Mucosa of rectum (tissue), 2 donors: Measurements from ENCODE around the gene GPR132.
"Not testable (repeated sequence)": the region's sequence is repeated elsewhere in the genome, so short reads cannot be mapped to it uniquely, and the experiment has no call there.

Experiments
- H3K27ac ChIP-seq, 2 donors: one replicate each; pipeline ENCODE4 v1.7.0; 2013; ENCODE audit warnings: inconsistent platforms in 2 of 2, low read depth in 2 of 2, low read length in 2 of 2
- H3K27me3 ChIP-seq, 2 donors: one replicate each; pipeline ENCODE4 v1.7.0; 2013; ENCODE audit warnings: low read length in 2 of 2; ENCODE audit not compliant: control insufficient read depth in 2 of 2, insufficient read depth in 2 of 2
- H3K36me3 ChIP-seq, 2 donors: one replicate each; pipeline ENCODE4 v1.7.0; 2013; ENCODE audit warnings: low read length in 2 of 2; ENCODE audit not compliant: control insufficient read depth in 2 of 2, insufficient read depth in 2 of 2
- H3K4me1 ChIP-seq, 2 donors: one replicate each; pipeline ENCODE4 v1.7.0; 2013; ENCODE audit warnings: low read length in 2 of 2, mild to moderate bottlenecking in 1 of 2; ENCODE audit not compliant: control insufficient read depth in 2 of 2, insufficient read depth in 2 of 2
- H3K4me3 ChIP-seq, 2 donors: one replicate each; pipeline ENCODE4 v1.7.0; 2013; ENCODE audit warnings: low read length in 2 of 2
- H3K9ac ChIP-seq, 2 donors: one replicate each; pipeline ENCODE4 v1.7.0; 2013; ENCODE audit warnings: low read length in 2 of 2, low read depth in 1 of 2, mild to moderate bottlenecking in 1 of 2
- H3K9me3 ChIP-seq, 2 donors: one replicate each; pipeline ENCODE4 v1.7.0; 2013; ENCODE audit warnings: low read length in 2 of 2; ENCODE audit not compliant: control insufficient read depth in 2 of 2
- donor health status: healthy.
- donor health status: Normal muscosa, but diverticular disease.

The GPR132 gene, protein sequence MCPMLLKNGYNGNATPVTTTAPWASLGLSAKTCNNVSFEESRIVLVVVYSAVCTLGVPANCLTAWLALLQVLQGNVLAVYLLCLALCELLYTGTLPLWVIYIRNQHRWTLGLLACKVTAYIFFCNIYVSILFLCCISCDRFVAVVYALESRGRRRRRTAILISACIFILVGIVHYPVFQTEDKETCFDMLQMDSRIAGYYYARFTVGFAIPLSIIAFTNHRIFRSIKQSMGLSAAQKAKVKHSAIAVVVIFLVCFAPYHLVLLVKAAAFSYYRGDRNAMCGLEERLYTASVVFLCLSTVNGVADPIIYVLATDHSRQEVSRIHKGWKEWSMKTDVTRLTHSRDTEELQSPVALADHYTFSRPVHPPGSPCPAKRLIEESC

GRCh38 chr14:105065280-105066228 lies at the start of gene GPR132:
GPR132 (minus strand) TSS chr14:105065430; CDS start chr14:105055420, 10,010 bp downstream.
- peak within 1 kb of the TSS; percentile 45 to 68 for H3K4me3 ChIP-seq
- no peaks in the 10 kb centered on the region for H3K27me3 ChIP-seq
- H3K27ac ChIP-seq: peak within 1 kb of the TSS; percentile 53 to 87
- no peaks in the 10 kb centered on the region for H3K36me3 ChIP-seq
- H3K9ac ChIP-seq: peak within 1 kb of the TSS; percentile 47 to 49
- peaks cover 14 to 23% of the 10 kb centered on the region in 2 donors for H3K4me1 ChIP-seq
- H3K9me3 ChIP-seq: no peaks in the 10 kb centered on the region

GRCh38 chr14:105109243-105109642 lies 44.0 kb upstream of the GPR132 start:
- not testable (repeated sequence) for H3K4me3 ChIP-seq, H3K27ac ChIP-seq, H3K9me3 ChIP-seq, H3K9ac ChIP-seq, H3K27me3 ChIP-seq, H3K4me1 ChIP-seq, H3K36me3 ChIP-seq

DNA sequence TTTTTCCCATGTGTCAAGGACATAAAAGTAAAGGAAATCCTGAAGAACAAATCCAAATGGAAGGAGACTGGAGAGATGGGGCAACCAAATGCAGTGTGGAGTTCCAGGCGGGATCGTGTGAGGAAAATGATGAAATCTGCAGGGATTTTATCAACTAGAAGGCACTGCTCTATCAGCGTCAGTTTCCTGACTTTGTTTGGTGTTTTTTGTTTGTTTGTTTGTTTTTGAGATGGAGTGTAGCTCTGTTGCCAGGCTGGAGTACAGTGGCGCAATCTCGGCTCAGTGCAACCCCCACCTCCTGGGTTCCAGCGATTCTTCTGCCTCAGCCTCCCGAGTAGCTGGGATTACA lies 43.3 kb upstream of the GPR132 start:
- Histone ChIP-seq H3K4me1 (no peaks in the 10 kb centered on the region), H3K27ac (no peak overlapping the region), H3K4me3 (no peak overlapping the region), H3K9ac (no peak overlapping the region), H3K36me3 (no peaks in the 10 kb centered on the region), H3K9me3 (no peaks in the 10 kb centered on the region), H3K27me3 (peaks cover 0 to 4% of the 10 kb centered on the region in 2 donors)

DNA sequence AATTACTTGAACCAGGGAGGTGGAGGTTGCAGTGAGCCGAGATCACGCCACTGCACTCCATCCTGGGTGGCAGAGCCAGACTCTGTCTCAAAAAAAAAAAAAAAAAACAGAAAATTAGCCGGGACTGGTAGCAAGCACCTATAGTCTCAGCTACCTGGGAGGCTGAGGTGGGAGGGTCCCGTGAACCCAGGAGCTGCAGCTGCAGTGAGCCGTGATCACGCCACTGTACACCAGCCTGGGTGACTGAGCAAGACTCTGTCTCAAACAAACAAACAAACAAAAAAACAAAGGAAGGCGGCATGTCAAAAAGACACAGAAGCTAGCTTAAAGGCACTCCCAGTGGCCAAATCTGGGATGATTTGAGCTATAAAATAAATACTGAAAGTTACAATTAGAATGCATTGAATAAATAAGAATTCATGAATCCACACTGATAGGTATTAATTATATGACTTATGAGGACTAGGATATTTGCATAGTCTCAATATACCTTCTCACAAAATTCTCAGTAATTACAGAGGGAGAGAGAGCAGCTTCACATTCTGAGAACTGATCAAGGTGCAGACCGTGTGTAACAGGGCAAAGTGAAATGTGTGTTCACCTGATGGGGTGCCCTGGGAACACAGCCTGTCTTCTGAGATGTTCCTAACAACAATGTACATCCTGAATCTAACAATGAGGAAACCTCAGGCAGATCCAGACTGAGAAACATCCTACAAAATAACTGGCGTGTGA lies 42.7 kb upstream of the GPR132 start:
- peaks cover 1 to 6% of the 10 kb centered on the region in 2 donors for H3K27me3 ChIP-seq

GRCh38 chr14:105107351-105107750 lies 42.1 kb upstream of the GPR132 start:
- H3K36me3 ChIP-seq: no peaks in the 10 kb centered on the region
- H3K9me3 ChIP-seq: no peaks in the 10 kb centered on the region
- H3K9ac ChIP-seq: no peak overlapping the region
- H3K4me1 ChIP-seq: no peaks in the 10 kb centered on the region
- no peak overlapping the region for H3K4me3 ChIP-seq
- H3K27me3 ChIP-seq: peaks cover 7 to 10% of the 10 kb centered on the region in 2 donors
- H3K27ac ChIP-seq: no peak overlapping the region

More for the DNA sequence above, 42.7 kb upstream of the GPR132 start:
- Histone ChIP-seq H3K9ac (no peak overlapping the region), H3K36me3 (no peaks in the 10 kb centered on the region), H3K27ac (no peak overlapping the region), H3K4me3 (no peak overlapping the region), H3K4me1 (no peaks in the 10 kb centered on the region), H3K9me3 (no peaks in the 10 kb centered on the region)

DNA sequence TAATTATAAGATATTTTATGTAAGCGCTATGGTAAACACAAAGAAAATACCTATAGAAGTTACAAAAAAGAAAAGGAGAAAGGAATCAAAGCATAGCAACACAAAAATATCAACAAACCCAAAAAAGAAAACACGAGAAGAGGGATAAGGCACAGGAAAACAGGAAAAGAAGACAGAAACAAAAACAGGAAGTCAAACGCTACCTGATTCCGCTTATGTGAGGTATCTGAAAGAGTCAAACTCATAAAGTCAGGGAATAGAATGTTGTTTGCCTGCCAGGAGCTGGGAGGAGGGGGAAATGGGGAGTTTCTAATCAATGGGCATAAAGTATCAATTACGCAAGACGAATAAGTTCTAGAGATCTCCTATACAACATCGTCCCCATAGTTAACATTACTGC lies 39.9 kb upstream of the GPR132 start:
- peaks cover 9 to 13% of the 10 kb centered on the region in 2 donors for H3K27me3 ChIP-seq
- H3K9me3 ChIP-seq: no peaks in the 10 kb centered on the region

GRCh38 chr14:105102893-105103292 lies 37.7 kb upstream of the GPR132 start:
- H3K4me1 ChIP-seq: no peaks in the 10 kb centered on the region
- no peaks in the 10 kb centered on the region for H3K36me3 ChIP-seq
- H3K9me3 ChIP-seq: no peaks in the 10 kb centered on the region
- H3K9ac ChIP-seq: no peak overlapping the region
- H3K27ac ChIP-seq: no peak overlapping the region
- H3K4me3 ChIP-seq: no peak overlapping the region
- H3K27me3 ChIP-seq: peaks cover 9 to 13% of the 10 kb centered on the region in 2 donors

More for the DNA sequence above, 39.9 kb upstream of the GPR132 start:
- Histone ChIP-seq H3K9ac (no peak overlapping the region), H3K36me3 (no peaks in the 10 kb centered on the region), H3K27ac (no peak overlapping the region), H3K4me1 (no peaks in the 10 kb centered on the region), H3K4me3 (no peak overlapping the region)

GRCh38 chr14:105102361-105102870 lies 37.2 kb upstream of the GPR132 start:
- Histone ChIP-seq H3K9me3 (no peaks in the 10 kb centered on the region), H3K36me3 (no peaks in the 10 kb centered on the region), H3K9ac (no peak overlapping the region), H3K27ac (no peak overlapping the region), H3K4me3 (no peak overlapping the region), H3K4me1 (no peaks in the 10 kb centered on the region), H3K27me3 (peaks cover 9 to 13% of the 10 kb centered on the region in 2 donors)

DNA sequence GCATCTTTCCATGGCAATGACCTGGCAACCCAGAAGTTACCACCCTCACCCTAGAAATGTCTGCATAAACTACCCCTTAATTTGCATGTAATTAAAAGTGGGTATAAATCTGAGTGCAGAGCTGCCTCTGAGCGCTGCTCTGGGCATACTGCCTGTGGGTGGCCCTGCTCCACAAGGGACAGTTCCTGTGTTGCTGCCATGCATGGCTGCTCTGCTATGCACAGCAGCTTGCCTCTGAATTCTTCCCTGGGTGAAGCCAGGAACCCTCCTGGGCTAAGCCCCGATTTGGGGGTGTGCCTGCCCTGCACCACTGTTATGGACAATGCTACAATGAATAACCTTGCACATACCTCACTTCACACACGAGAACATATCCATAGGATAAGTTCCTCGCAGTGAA lies 35.7 kb upstream of the GPR132 start:
- H3K9me3 ChIP-seq: no peaks in the 10 kb centered on the region
- peaks cover 9 to 13% of the 10 kb centered on the region in 2 donors for H3K27me3 ChIP-seq
- no peaks in the 10 kb centered on the region for H3K36me3 ChIP-seq
- H3K27ac ChIP-seq: no peak overlapping the region
- no peak overlapping the region for H3K9ac ChIP-seq
- H3K4me1 ChIP-seq: no peaks in the 10 kb centered on the region
- no peak overlapping the region for H3K4me3 ChIP-seq
